Neural cell (in vitro differentiated cells): ENCODE results near the gene SDHB. TPM values are rescaled to one million over a fixed set of nuclear protein-coding genes. Genes with fewer than 3 reads are reported as not detected.

ENCODE experiments used
- H2AFZ ChIP-seq: fragments of 200-600, 300-800 bp; sonication (generic), shearing (Covaris generic); 2 replicates; pipeline ENCODE4 v1.6.0; 2014; ENCODE audit warnings: low read depth, mild to moderate bottlenecking, antibody characterized with exemption, low read length, moderate library complexity
- H3F3A ChIP-seq: fragments of 200-600 bp; shearing (Covaris generic); 2 replicates; pipeline ENCODE4 v1.6.1; 2016; ENCODE audit warnings: mild to moderate bottlenecking, moderate library complexity, mixed read lengths, antibody characterized with exemption, low read length; ENCODE audit not compliant: insufficient read depth, poor library complexity, severe bottlenecking
- H3K27ac ChIP-seq: fragments of 200-600, 300-800 bp; sonication (generic), shearing (Covaris generic); 2 replicates; pipeline ENCODE4 v1.5.1; 2014; ENCODE audit warnings: mild to moderate bottlenecking, low read length, moderate library complexity
- H3K27me3 ChIP-seq: fragments of 300-800, 200-600 bp; sonication (generic), shearing (Covaris generic); 2 replicates; pipeline ENCODE4 v1.6.0; 2014; ENCODE audit warnings: mild to moderate bottlenecking, low read depth, low read length, moderate library complexity; ENCODE audit not compliant: insufficient read depth
- H3K36me3 ChIP-seq: fragments of 300-800, 200-600 bp; sonication (generic), shearing (Covaris generic); 2 replicates; pipeline ENCODE4 v1.5.1; 2014; ENCODE audit warnings: mild to moderate bottlenecking, antibody characterized with exemption, low read length, moderate library complexity; ENCODE audit not compliant: insufficient read depth
- H3K4me2 ChIP-seq: fragments of 300-800, 200-600 bp; sonication (generic), shearing (Covaris generic); 2 replicates; pipeline ENCODE4 v1.6.0; 2014; ENCODE audit warnings: mild to moderate bottlenecking, low read length
- H3K4me3 ChIP-seq: fragments of 300-800, 200-600 bp; sonication (generic), shearing (Covaris generic); 2 replicates; pipeline ENCODE4 v1.5.1; 2014; ENCODE audit warnings: mild to moderate bottlenecking, low read length, moderate library complexity
- H3K79me2 ChIP-seq: fragments of 200-600 bp; shearing (Covaris generic); replicated peaks from 2 replicates; pipeline ENCODE4 v1.6.0; 2014; ENCODE audit warnings: mild to moderate bottlenecking, low read length, moderate library complexity; ENCODE audit not compliant: insufficient read depth
- H3K9ac ChIP-seq: fragments of 300-800, 200-600 bp; sonication (generic), shearing (Covaris generic); 2 replicates; pipeline ENCODE4 v1.6.1; 2016; ENCODE audit warnings: mild to moderate bottlenecking, low read length, mixed read lengths
- H3K9me2 ChIP-seq: fragments of 200-600 bp; shearing (Covaris generic); 2 replicates; pipeline ENCODE4 v1.6.1; 2016; ENCODE audit warnings: mild to moderate bottlenecking, low read length, mixed read lengths; ENCODE audit not compliant: insufficient read depth
- H3K9me3 ChIP-seq: fragments of 200-600, 300-800 bp; sonication (generic), shearing (Covaris generic); 2 replicates; pipeline ENCODE4 v1.6.1; 2016; ENCODE audit warnings: mild to moderate bottlenecking, mixed run types, low read length, moderate library complexity, mixed read lengths
- H4K20me1 ChIP-seq: fragments of 200-600 bp; shearing (Covaris generic); 2 replicates; pipeline ENCODE4 v1.6.1; 2016; ENCODE audit warnings: mild to moderate bottlenecking, mixed run types; ENCODE audit not compliant: insufficient read depth
- CTCF ChIP-seq: fragments of 450-650 bp; IDR thresholded peaks from 2 replicates; pipeline ENCODE4 v1.5.1; 2014; ENCODE audit warnings: antibody characterized with exemption, mild to moderate bottlenecking, moderate library complexity; ENCODE audit not compliant: poor library complexity, severe bottlenecking
- EP300 ChIP-seq: fragments of 450-650 bp; conservative IDR thresholded peaks from 2 replicates; pipeline ENCODE4 v1.6.1; 2014; ENCODE audit warnings: antibody characterized with exemption, mild to moderate bottlenecking, moderate library complexity; ENCODE audit not compliant: poor library complexity, severe bottlenecking
- EZH2 ChIP-seq: fragments of 200-600, 300-800 bp; shearing (Covaris generic), sonication (generic); IDR thresholded peaks from 2 replicates; pipeline ENCODE4 v1.6.1; 2014; ENCODE audit warnings: antibody characterized with exemption, low read length, borderline replicate concordance, mild to moderate bottlenecking; ENCODE audit not compliant: insufficient read depth, poor library complexity, severe bottlenecking
- MXI1 ChIP-seq: fragments of 450-650 bp; conservative IDR thresholded peaks from 2 replicates; pipeline ENCODE4 v1.6.1; 2014; ENCODE audit warnings: antibody characterized with exemption, mild to moderate bottlenecking; ENCODE audit not compliant: poor library complexity, severe bottlenecking
- SMC3 ChIP-seq: fragments of 450-650 bp; conservative IDR thresholded peaks from 2 replicates; pipeline ENCODE4 v1.6.1; 2014; ENCODE audit warnings: antibody characterized with exemption, mild to moderate bottlenecking, moderate library complexity; ENCODE audit not compliant: poor library complexity
- TAF1 ChIP-seq: IDR thresholded peaks from 2 replicates; pipeline ENCODE4 v1.6.1; 2012; ENCODE audit warnings: low read depth
- polyA plus RNA-seq: library from polyadenylated mRNA; depleted of rRNA; stranded (reverse); fragments of >200 nt; gene quantifications from 2 replicates; pipeline ENCODE4 v1.2.3, GENCODE V29; 2014

The SDHB gene
- polyA plus RNA-seq, 1 donor from 2014 or later: 129 TPM

DNA sequence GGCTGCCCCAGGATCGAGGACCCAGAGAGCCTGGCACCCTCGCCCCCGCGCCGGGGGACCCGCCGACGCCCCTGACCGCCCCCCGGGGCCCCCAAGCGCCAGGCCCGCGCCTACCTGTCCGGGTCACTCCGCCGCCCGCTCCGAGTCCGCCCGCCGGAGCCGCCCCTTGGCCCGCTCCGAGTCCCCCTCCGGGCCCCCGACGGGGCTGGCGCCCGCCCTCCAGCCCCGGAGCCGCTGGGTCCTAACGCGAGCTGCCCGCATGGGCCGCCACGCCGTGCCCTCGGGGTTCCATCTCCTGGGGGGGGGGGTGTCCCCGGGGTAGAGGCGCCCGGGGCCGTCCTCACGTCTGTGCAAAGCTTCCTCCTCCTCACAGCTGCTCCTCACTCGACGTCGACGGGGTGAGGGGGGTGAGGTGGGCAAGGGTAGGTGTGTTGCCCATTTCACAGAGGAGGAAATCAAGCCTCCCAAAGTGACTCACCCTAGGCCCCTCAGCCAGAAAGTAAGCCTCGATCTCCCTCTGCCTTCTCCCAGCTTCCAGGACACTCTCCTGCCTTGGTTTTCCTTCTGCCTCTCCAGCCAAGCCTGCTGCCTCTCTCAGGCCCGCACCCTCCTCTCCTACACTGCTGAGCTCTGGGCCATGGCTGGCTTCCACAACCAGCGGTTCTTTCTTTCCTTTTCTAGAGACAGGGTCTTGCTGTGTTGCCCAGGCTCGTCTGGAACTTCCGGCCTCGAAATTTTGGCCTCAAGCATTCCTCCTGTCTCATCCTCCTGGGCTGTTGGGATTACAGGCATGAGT lies 73.2 kb downstream of the SDHB start, which contains the start of gene MFAP2:
MFAP2 (minus strand) TSS at position 148 of the 796 bp plus-strand sequence. CDS start 2,347 bp downstream, outside the sequence.
- no peaks in the 10 kb centered on the region for H3K36me3 ChIP-seq
- no peaks in the 10 kb centered on the region for H3K9me2 ChIP-seq
- peak within 1 kb of the TSS; percentile 74 for H3K4me3 ChIP-seq
- no peaks in the 10 kb centered on the region for H3F3A ChIP-seq
- peak within 1 kb of the TSS; percentile 27 for H2AFZ ChIP-seq
- peaks cover 4% of the 10 kb centered on the region for H3K79me2 ChIP-seq
- peak within 1 kb of the TSS; percentile 70 for H3K9ac ChIP-seq
- peak within 1 kb of the TSS; percentile 52 for H3K4me2 ChIP-seq
- no peaks in the 10 kb centered on the region for H3K9me3 ChIP-seq
- no peak within 1 kb of the TSS for H3K27ac ChIP-seq
- H3K27me3 ChIP-seq: peaks cover 4% of the 10 kb centered on the region
- H4K20me1 ChIP-seq: no peaks in the 10 kb centered on the region
- TF ChIP-seq MXI1 (peak; percentile 36), EP300 (no peak), CTCF (no peak)

DNA sequence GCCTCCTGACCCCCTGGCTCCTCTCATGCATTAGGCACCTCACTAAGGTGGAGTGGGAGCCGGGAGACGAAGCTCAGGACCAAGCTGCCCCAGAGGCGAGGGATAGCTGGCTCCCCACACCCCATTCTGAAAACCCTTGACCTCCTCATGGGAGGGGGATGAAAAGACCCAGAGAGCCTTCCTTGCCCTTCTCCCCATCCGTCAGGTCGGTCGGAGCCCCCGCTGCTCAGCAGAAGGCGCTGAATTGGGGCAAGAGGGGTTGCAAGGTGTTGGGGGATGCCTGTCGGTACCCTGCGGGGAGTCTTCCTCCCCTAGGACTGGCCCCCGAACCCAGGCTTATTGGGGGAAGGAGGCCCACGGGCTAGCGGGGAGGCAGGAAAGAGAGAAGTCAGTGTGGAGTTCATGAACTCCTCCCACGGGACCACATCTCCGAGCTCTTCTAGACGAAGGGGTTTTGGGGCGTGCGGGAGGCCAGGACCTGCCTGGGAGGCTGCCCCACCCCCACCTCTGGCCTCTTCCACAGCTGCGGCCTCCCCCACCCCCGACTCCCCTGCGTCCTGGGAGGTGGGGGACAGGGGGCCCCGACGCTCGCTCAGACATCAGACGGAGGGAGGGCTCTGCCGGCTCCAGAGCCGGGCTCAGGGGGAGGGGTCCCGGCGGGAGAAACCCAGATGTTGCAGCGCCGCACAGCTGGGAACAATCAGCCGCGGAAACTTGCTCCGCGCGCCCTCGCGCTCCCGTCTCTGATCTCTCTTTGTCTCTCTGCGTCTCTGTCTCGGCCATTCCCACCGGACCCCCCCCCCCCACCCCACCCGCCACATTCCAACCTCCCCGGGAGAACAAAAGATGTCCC lies 74.1 kb downstream of the SDHB start:
- H3K79me2 ChIP-seq: peaks cover 4% of the 10 kb centered on the region
- H4K20me1 ChIP-seq: no peaks in the 10 kb centered on the region
- no peaks in the 10 kb centered on the region for H3K9me3 ChIP-seq
- TF ChIP-seq SMC3 (no peak), TAF1 (no peak), EZH2 (no peak), MXI1 (no peak), EP300 (no peak), CTCF (no peak)
- peak overlapping the region; percentile 27 for H2AFZ ChIP-seq
- no peak overlapping the region for H3K27ac ChIP-seq
- H3K27me3 ChIP-seq: peaks cover 4% of the 10 kb centered on the region
- H3K4me3 ChIP-seq: peak overlapping the region; percentile 74
- peak overlapping the region; percentile 52 for H3K4me2 ChIP-seq
- H3K36me3 ChIP-seq: no peaks in the 10 kb centered on the region
- H3K9ac ChIP-seq: peak overlapping the region; percentile 70
- no peaks in the 10 kb centered on the region for H3K9me2 ChIP-seq
- no peaks in the 10 kb centered on the region for H3F3A ChIP-seq
